K562 (cell line): ENCODE measurements around the gene HSF5. TPM values are rescaled to one million over a fixed set of nuclear protein-coding genes. Genes with fewer than 3 reads are reported as not detected.

Source experiments
- ATF7 ChIP-seq: fragments of 450-650 bp; IDR thresholded peaks from 2 replicates; pipeline ENCODE4 v1.7.1; 2014; ENCODE audit warnings: mild to moderate bottlenecking, moderate library complexity
- CBFA2T3 ChIP-seq: fragments of 450-650 bp; IDR thresholded peaks from 2 replicates; pipeline ENCODE4 v1.6.1; 2017
- CC2D1A ChIP-seq: fragments of 450-650 bp; IDR thresholded peaks from 2 replicates; pipeline ENCODE4 v1.6.1; 2017; ENCODE audit warnings: mild to moderate bottlenecking
- COPS2 ChIP-seq: fragments of 450-650 bp; conservative IDR thresholded peaks from 2 replicates; pipeline ENCODE4 v1.6.1; 2016; ENCODE audit warnings: mild to moderate bottlenecking, moderate library complexity
- FOXM1 ChIP-seq, 2 experiments: fragments of 450-650 bp in 1 of 2; sonication (generic) in 1 of 2; formaldehyde crosslinking in 1 of 2; IDR thresholded peaks; 2 replicates each; pipeline versions ENCODE4 v1.6.1 to v1.9.0; 2017 to 2022; ENCODE audit warnings: low read depth in 2 of 2, mild to moderate bottlenecking in 2 of 2, missing genetic modification reagents in 1 of 2, moderate library complexity in 1 of 2
- HEY1 ChIP-seq: fragments of 250-450 bp; sonication (Bioruptor Pico); IDR thresholded peaks from 2 replicates; pipeline ENCODE4 v1.5.0; 2020; ENCODE audit warnings: mild to moderate bottlenecking, moderate library complexity, borderline replicate concordance
- HMGN3 ChIP-seq: IDR thresholded peaks from 2 replicates; pipeline ENCODE4 v1.6.1; 2011; ENCODE audit warnings: borderline replicate concordance, low read depth, mild to moderate bottlenecking, mixed read lengths, low read length; ENCODE audit not compliant: insufficient read length; ENCODE audit errors: extremely low read depth
- MEIS2 ChIP-seq: fragments of 450-650 bp; IDR thresholded peaks from 2 replicates; pipeline ENCODE4 v1.6.1; 2014; ENCODE audit warnings: mild to moderate bottlenecking; ENCODE audit not compliant: partially characterized antibody
- NELFE ChIP-seq: IDR thresholded peaks from 2 replicates; pipeline ENCODE4 v1.6.1; 2011; ENCODE audit warnings: mild to moderate bottlenecking; ENCODE audit not compliant: insufficient read depth, insufficient read length
- NUFIP1 ChIP-seq: fragments of 450-650 bp; IDR thresholded peaks from 2 replicates; pipeline ENCODE4 v1.6.1; 2018; ENCODE audit not compliant: partially characterized antibody
- RAD51 ChIP-seq: fragments of 450-650 bp; IDR thresholded peaks from 2 replicates; pipeline ENCODE4 v1.7.1; 2016; ENCODE audit warnings: low read depth, mild to moderate bottlenecking, borderline replicate concordance
- SAP30 ChIP-seq: fragments of 200-600 bp; sonication (generic); IDR thresholded peaks from 2 replicates; pipeline ENCODE4 v1.6.1; 2012; ENCODE audit warnings: borderline replicate concordance, low read depth, mild to moderate bottlenecking, moderate library complexity, low read length, control low read depth, inconsistent platforms; ENCODE audit not compliant: insufficient read depth, poor library complexity, severe bottlenecking
- SIX5 ChIP-seq, 2 experiments: IDR thresholded peaks; 2 replicates each; pipeline ENCODE4 v1.6.1; 2011; ENCODE audit warnings: low read length in 2 of 2, borderline replicate concordance in 1 of 2, low read depth in 1 of 2, mild to moderate bottlenecking in 1 of 2, moderate library complexity in 1 of 2; ENCODE audit not compliant: insufficient read depth in 1 of 2
- TEAD4 ChIP-seq, 2 experiments: sonication (generic) in 1 of 2; formaldehyde crosslinking in 1 of 2; IDR thresholded peaks; 2 replicates each; pipeline versions ENCODE4 v1.6.1 to v1.8.0; 2012 to 2022; ENCODE audit warnings: borderline replicate concordance in 1 of 2, inconsistent platforms in 1 of 2, low read length in 1 of 2, mild to moderate bottlenecking in 1 of 2, missing genetic modification reagents in 1 of 2
- ZNF146 ChIP-seq: IDR thresholded peaks from one replicate; pipeline ENCODE4 v1.6.1; 2018; ENCODE audit warnings: missing compliant biosample characterization; ENCODE audit not compliant: unreplicated experiment
- ZNF232 ChIP-seq: sonication (generic); formaldehyde crosslinking; IDR thresholded peaks from 2 replicates; pipeline ENCODE4 v1.8.0; 2022; ENCODE audit warnings: mild to moderate bottlenecking, missing genetic modification reagents
- ZNF282 ChIP-seq: sonication (generic); formaldehyde crosslinking; IDR thresholded peaks from 2 replicates; pipeline ENCODE4 v1.8.1; 2023; ENCODE audit warnings: missing genetic modification reagents
- ZNF384 ChIP-seq: IDR thresholded peaks from 2 replicates; pipeline ENCODE4 v1.6.1; 2012; ENCODE audit warnings: low read depth, low read length, improper control_type of control experiment
- ZNF830 ChIP-seq: fragments of 250-450 bp; sonication (Bioruptor Pico); IDR thresholded peaks from 2 replicates; pipeline ENCODE4 v1.5.0; 2021; ENCODE audit warnings: mild to moderate bottlenecking
- polyA plus RNA-seq, 8 experiments: library from polyadenylated mRNA; depleted of rRNA in 4 of 8; stranded (reverse) in 5 of 8; unstranded in 3 of 8; fragments of >200 nt; fragmentation: Nextera tagmentation in 2 of 8; fragmentation: Illumina TruSeq in 1 of 8; extraction: Ambion mirVana in 2 of 8; extraction: Trizol in 1 of 8; gene quantifications; 2 replicates each; pipeline versions ENCODE4 v1.2.1 to v1.2.3, GENCODE V29; 2011 to 2014; ENCODE audit warnings: inconsistent platforms in 1 of 8, missing spikeins in 1 of 8
- total RNA-seq, 7 experiments: library from RNA; depleted of rRNA in 6 of 7; stranded (reverse); fragments of >200 nt in 6 of 7; fragmentation: Illumina TruSeq in 2 of 7; extraction: Trizol in 2 of 7; gene quantifications; 2 replicates each; pipeline versions ENCODE4 v1.2.1 to v1.2.3, GENCODE V29; 2011 to 2021; ENCODE audit warnings: low replicate concordance in 1 of 7
- TF ChIP-seq, protein P1 (sequence below): IDR thresholded peaks from 2 replicates; pipeline ENCODE4 v1.6.1; 2014; ENCODE audit warnings: antibody characterized with exemption
- TF ChIP-seq, protein P2 (sequence below): fragments of 250-450 bp; sonication (Bioruptor Pico); IDR thresholded peaks from 2 replicates; pipeline ENCODE4 v1.8.0; 2022; ENCODE audit warnings: moderate library complexity, mild to moderate bottlenecking, inconsistent platforms
- TF ChIP-seq, protein P3 (sequence below), 2 experiments: fragments of 150-350 bp in 1 of 2; IDR thresholded peaks; 2 replicates each; pipeline ENCODE4 v1.6.1; 2012 to 2016; ENCODE audit warnings: low read depth in 2 of 2, low read length in 2 of 2, mild to moderate bottlenecking in 1 of 2, moderate library complexity in 1 of 2

HSF5 gene
- total and polyA plus RNA-seq, 9 of the 15 experiments (the other 6 are each of a cell fraction or from before 2014, with no cell fraction given), result 0.04 TPM; not detected in 8

DNA sequence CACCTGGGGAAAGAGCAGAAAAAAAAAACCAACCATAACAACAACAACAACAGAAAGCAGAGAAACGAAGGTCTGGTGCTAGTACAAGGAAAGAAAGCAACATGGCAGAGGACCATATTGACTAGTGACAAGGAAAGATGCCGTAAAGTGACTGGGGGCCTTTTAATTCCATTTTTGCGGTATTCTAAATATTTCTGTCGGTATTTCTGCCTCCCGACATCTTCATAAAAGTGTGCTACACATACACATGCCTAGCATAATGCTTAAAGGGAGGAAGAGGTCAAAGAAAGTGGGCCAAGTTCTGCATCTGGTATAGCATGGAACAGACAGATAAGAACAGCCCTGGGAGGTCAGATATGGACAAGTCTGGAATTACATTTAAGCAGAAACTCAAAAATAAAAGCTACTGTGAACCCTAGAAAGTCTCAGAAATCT is 51.4 kb downstream of the HSF5 start (continued):
- TF ChIP-seq FOXM1 (IDR thresholded peaks at IDR 0.05; ENCODE audit: low read depth), result peak; percentile 85
- no peak for TF ChIP-seq FOXM1 (CRISPR knock-in tag; IDR thresholded peaks at IDR 0.05; ENCODE audit: low read depth)
- 0 out of 2 replicates have a peak, but pooled peaks have one; percentile 16 for TF ChIP-seq ZNF384
- peak; percentile 79; the same call in 1 of the 2 replicates for TF ChIP-seq ZNF232 (CRISPR knock-in tag)
- no peak for TF ChIP-seq ATF7
- TF ChIP-seq, protein P1, sequence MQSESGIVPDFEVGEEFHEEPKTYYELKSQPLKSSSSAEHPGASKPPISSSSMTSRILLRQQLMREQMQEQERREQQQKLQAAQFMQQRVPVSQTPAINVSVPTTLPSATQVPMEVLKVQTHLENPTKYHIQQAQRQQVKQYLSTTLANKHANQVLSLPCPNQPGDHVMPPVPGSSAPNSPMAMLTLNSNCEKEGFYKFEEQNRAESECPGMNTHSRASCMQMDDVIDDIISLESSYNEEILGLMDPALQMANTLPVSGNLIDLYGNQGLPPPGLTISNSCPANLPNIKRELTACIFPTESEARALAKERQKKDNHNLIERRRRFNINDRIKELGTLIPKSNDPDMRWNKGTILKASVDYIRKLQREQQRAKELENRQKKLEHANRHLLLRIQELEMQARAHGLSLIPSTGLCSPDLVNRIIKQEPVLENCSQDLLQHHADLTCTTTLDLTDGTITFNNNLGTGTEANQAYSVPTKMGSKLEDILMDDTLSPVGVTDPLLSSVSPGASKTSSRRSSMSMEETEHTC, result no peak
- TF ChIP-seq HMGN3, result peak; percentile 60
- TF ChIP-seq HEY1 (CRISPR knock-in tag), result no peak
- TF ChIP-seq ZNF830 (CRISPR knock-in tag), result no peak
- peak; percentile 42 for TF ChIP-seq NUFIP1
- no peak for TF ChIP-seq COPS2
- TF ChIP-seq CBFA2T3, result peak; percentile 96
- TF ChIP-seq NELFE, result no peak
- peak; percentile 75; the same call in 1 of the 2 replicates for TF ChIP-seq CC2D1A
- TF ChIP-seq ZNF282, result no peak
- TF ChIP-seq SIX5 (IDR thresholded peaks at IDR 0.05; ENCODE audit: borderline replicate concordance in 1 of 2, insufficient read depth in 1 of 2, low read depth in 1 of 2, low read length in 2 of 2), result no peak
- no peak for TF ChIP-seq ZNF146 (CRISPR knock-in tag)
- peak; percentile 15; the same call in 1 of the 2 replicates for TF ChIP-seq RAD51
- TF ChIP-seq, protein P2, sequence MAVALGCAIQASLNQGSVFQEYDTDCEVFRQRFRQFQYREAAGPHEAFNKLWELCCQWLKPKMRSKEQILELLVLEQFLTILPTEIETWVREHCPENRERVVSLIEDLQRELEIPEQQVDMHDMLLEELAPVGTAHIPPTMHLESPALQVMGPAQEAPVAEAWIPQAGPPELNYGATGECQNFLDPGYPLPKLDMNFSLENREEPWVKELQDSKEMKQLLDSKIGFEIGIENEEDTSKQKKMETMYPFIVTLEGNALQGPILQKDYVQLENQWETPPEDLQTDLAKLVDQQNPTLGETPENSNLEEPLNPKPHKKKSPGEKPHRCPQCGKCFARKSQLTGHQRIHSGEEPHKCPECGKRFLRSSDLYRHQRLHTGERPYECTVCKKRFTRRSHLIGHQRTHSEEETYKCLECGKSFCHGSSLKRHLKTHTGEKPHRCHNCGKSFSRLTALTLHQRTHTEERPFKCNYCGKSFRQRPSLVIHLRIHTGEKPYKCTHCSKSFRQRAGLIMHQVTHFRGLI (CRISPR knock-in tag), result no peak
- TF ChIP-seq TEAD4 (IDR thresholded peaks at IDR 0.05; ENCODE audit: low read length), result peak; percentile 96
- TF ChIP-seq TEAD4 (CRISPR knock-in tag; IDR thresholded peaks at IDR 0.05; ENCODE audit: borderline replicate concordance), result no peak
- TF ChIP-seq MEIS2, result no peak
- TF ChIP-seq, protein P3, sequence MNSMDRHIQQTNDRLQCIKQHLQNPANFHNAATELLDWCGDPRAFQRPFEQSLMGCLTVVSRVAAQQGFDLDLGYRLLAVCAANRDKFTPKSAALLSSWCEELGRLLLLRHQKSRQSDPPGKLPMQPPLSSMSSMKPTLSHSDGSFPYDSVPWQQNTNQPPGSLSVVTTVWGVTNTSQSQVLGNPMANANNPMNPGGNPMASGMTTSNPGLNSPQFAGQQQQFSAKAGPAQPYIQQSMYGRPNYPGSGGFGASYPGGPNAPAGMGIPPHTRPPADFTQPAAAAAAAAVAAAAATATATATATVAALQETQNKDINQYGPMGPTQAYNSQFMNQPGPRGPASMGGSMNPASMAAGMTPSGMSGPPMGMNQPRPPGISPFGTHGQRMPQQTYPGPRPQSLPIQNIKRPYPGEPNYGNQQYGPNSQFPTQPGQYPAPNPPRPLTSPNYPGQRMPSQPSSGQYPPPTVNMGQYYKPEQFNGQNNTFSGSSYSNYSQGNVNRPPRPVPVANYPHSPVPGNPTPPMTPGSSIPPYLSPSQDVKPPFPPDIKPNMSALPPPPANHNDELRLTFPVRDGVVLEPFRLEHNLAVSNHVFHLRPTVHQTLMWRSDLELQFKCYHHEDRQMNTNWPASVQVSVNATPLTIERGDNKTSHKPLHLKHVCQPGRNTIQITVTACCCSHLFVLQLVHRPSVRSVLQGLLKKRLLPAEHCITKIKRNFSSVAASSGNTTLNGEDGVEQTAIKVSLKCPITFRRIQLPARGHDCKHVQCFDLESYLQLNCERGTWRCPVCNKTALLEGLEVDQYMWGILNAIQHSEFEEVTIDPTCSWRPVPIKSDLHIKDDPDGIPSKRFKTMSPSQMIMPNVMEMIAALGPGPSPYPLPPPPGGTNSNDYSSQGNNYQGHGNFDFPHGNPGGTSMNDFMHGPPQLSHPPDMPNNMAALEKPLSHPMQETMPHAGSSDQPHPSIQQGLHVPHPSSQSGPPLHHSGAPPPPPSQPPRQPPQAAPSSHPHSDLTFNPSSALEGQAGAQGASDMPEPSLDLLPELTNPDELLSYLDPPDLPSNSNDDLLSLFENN (IDR thresholded peaks at IDR 0.05; ENCODE audit: low read depth in 2 of 2, low read length in 2 of 2), result no peak
- no peak for TF ChIP-seq SAP30
